Mesenchymal stem cell (in vitro differentiated cells and primary cell): ENCODE measurements around the gene PTPRG.

Source experiments
- DNase-seq: peaks from one replicate; pipeline ENCODE4 v3.0.0-alpha.2; 2013
- H2AFZ ChIP-seq: one replicate; pipeline ENCODE4 v1.6.1; 2013; ENCODE audit warnings: low read depth, mild to moderate bottlenecking, control low read depth, inconsistent platforms, low read length, moderate library complexity
- H2AK5ac ChIP-seq: 2 replicates; pipeline ENCODE4 v1.6.1; 2013; ENCODE audit warnings: low read length, moderate library complexity, mild to moderate bottlenecking, inconsistent platforms; ENCODE audit not compliant: severe bottlenecking
- H2BK120ac ChIP-seq: one replicate; pipeline ENCODE4 v1.6.1; 2013; ENCODE audit warnings: low read depth, mild to moderate bottlenecking, inconsistent platforms, low read length, moderate library complexity
- H2BK12ac ChIP-seq, 2 experiments: one replicate each; pipeline ENCODE4 v1.6.1; 2013; ENCODE audit warnings: inconsistent platforms in 2 of 2, low read length in 2 of 2, mild to moderate bottlenecking in 2 of 2, moderate library complexity in 2 of 2, control low read depth in 1 of 2
- H2BK15ac ChIP-seq: one replicate; pipeline ENCODE4 v1.6.1; 2013; ENCODE audit warnings: mild to moderate bottlenecking, low read depth, inconsistent platforms; ENCODE audit not compliant: poor library complexity, severe bottlenecking
- H2BK5ac ChIP-seq: 2 replicates; pipeline ENCODE4 v1.6.1; 2013; ENCODE audit warnings: low read depth, mild to moderate bottlenecking, low read length, control low read depth, inconsistent platforms; ENCODE audit not compliant: poor library complexity, severe bottlenecking
- H3K14ac ChIP-seq, 2 experiments: one replicate each; pipeline ENCODE4 v1.6.1; 2013; ENCODE audit warnings: inconsistent platforms in 2 of 2, low read length in 2 of 2, control low read depth in 1 of 2, mild to moderate bottlenecking in 1 of 2, moderate library complexity in 1 of 2
- H3K18ac ChIP-seq, 2 experiments: one replicate each; pipeline ENCODE4 v1.6.1; 2013; ENCODE audit warnings: inconsistent platforms in 2 of 2, low read length in 2 of 2, control low read depth in 1 of 2, low read depth in 1 of 2, mild to moderate bottlenecking in 1 of 2
- H3K23ac ChIP-seq, 2 experiments: one replicate each; pipeline ENCODE4 v1.6.1; 2013; ENCODE audit warnings: inconsistent platforms in 2 of 2, low read length in 2 of 2, mild to moderate bottlenecking in 2 of 2, moderate library complexity in 2 of 2, control low read depth in 1 of 2
- H3K27ac ChIP-seq: 2 replicates; pipeline ENCODE4 v1.5.1; 2013; ENCODE audit warnings: mild to moderate bottlenecking, moderate library complexity, low read length, control low read depth, inconsistent platforms; ENCODE audit not compliant: poor library complexity, severe bottlenecking
- H3K27me3 ChIP-seq, 2 experiments: 2 replicates each; pipeline versions ENCODE4 v1.6.1 to v1.7.0; 2013; ENCODE audit warnings: low read length in 2 of 2, mild to moderate bottlenecking in 2 of 2, moderate library complexity in 2 of 2, control low read depth in 1 of 2, inconsistent platforms in 1 of 2; ENCODE audit not compliant: control insufficient read depth in 1 of 2, insufficient read depth in 1 of 2
- H3K36me3 ChIP-seq, 2 experiments: 2 replicates each; pipeline versions ENCODE4 v1.6.1 to v1.7.0; 2013; ENCODE audit warnings: low read length in 2 of 2, control low read depth in 1 of 2, inconsistent platforms in 1 of 2, low read depth in 1 of 2, mild to moderate bottlenecking in 1 of 2; ENCODE audit not compliant: insufficient read depth in 2 of 2, control insufficient read depth in 1 of 2
- H3K4ac ChIP-seq, 2 experiments: one replicate each; pipeline ENCODE4 v1.6.1; 2013; ENCODE audit warnings: inconsistent platforms in 2 of 2, low read length in 2 of 2, mild to moderate bottlenecking in 2 of 2, moderate library complexity in 2 of 2, control low read depth in 1 of 2, low read depth in 1 of 2
- H3K4me1 ChIP-seq: 2 replicates; pipeline ENCODE4 v1.6.1; 2013; ENCODE audit warnings: low read depth, low read length, control low read depth; ENCODE audit not compliant: control insufficient read depth, insufficient read depth
- H3K4me2 ChIP-seq: 2 replicates; pipeline ENCODE4 v1.6.1; 2013; ENCODE audit warnings: low read length, mild to moderate bottlenecking, inconsistent platforms; ENCODE audit not compliant: poor library complexity, severe bottlenecking
- H3K4me3 ChIP-seq, 2 experiments: 2 replicates each; pipeline versions ENCODE4 v1.5.1 to v1.7.0; 2013; ENCODE audit warnings: low read length in 2 of 2, mild to moderate bottlenecking in 2 of 2, control low read depth in 1 of 2, low read depth in 1 of 2; ENCODE audit not compliant: insufficient read depth in 1 of 2
- H3K79me1 ChIP-seq: replicated peaks from 2 replicates; pipeline ENCODE4 v1.6.1; 2013; ENCODE audit warnings: mild to moderate bottlenecking, control low read depth, low read length, inconsistent platforms; ENCODE audit not compliant: poor library complexity, severe bottlenecking
- H3K9ac ChIP-seq: 2 replicates; pipeline ENCODE4 v1.7.0; 2013; ENCODE audit warnings: mild to moderate bottlenecking, low read length, moderate library complexity
- H3K9me3 ChIP-seq: 2 replicates; pipeline ENCODE4 v1.7.0; 2013; ENCODE audit warnings: mild to moderate bottlenecking, low read length; ENCODE audit not compliant: control insufficient read depth
- H4K8ac ChIP-seq: one replicate; pipeline ENCODE4 v1.6.1; 2013; ENCODE audit warnings: inconsistent platforms, mild to moderate bottlenecking, low read length, moderate library complexity
- H4K91ac ChIP-seq: one replicate; pipeline ENCODE4 v1.6.1; 2013; ENCODE audit warnings: mild to moderate bottlenecking, low read length, inconsistent platforms
- WGBS: methylation state at CpG from one replicate; pipeline ENCODE4 v1.1.7; 2013; ENCODE audit warnings: mixed read lengths; 5-methylcytosine and 5-hydroxymethylcytosine counted together

The PTPRG gene

GRCh38 chr3:61725851-61726333 lies 164.5 kb downstream of the PTPRG start:
- H3K9me3 ChIP-seq = no peaks in the 10 kb centered on the region
- H3K4me1 ChIP-seq = peaks cover 7% of the 10 kb centered on the region
- H2BK5ac ChIP-seq = no peak overlapping the region
- H3K23ac ChIP-seq = no peak overlapping the region
- H2BK12ac ChIP-seq = no peak overlapping the region
- H3K18ac ChIP-seq = no peak overlapping the region
- 41% methylated on average over 5 of the region's 5 CpGs for WGBS
- no peak overlapping the region for H3K4me3 ChIP-seq
- no peak overlapping the region for H2AFZ ChIP-seq
- H2AK5ac ChIP-seq = no peak overlapping the region
- peak overlapping the region; percentile 62 for H3K27ac ChIP-seq
- peaks cover 22% of the 10 kb centered on the region for H3K79me1 ChIP-seq
- H2BK120ac ChIP-seq = no peak overlapping the region
- no peak overlapping the region for H4K8ac ChIP-seq
- H3K9ac ChIP-seq = no peak overlapping the region
- no peak overlapping the region for H3K4me2 ChIP-seq
- H3K27me3 ChIP-seq = no peaks in the 10 kb centered on the region
- no peak overlapping the region for H3K14ac ChIP-seq
- H4K91ac ChIP-seq = no peak overlapping the region
- H2BK15ac ChIP-seq = no peak overlapping the region
- no peak overlapping the region for H3K4ac ChIP-seq
- DNase-seq = peak; percentile 10
- H3K36me3 ChIP-seq = no peaks in the 10 kb centered on the region

DNA sequence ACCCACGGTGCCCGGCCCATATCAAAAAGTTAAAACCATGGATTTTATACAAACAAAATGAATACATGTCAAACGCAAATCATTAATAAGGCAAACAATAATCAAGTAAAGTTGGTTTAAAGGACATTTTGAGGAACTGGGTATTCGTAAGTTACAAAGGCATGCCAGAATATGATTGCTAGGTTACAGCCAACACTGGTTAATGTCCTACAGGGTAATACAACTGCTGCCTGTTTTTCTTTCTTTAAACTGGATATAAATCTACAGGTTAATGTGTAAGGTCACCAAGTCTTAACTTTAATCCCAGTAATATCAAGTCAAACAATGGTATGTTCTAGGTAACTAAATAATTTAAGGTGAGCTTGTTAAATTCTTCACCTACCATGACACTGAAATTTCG lies 166.1 kb downstream of the PTPRG start:
- no peaks in the 10 kb centered on the region for H3K9me3 ChIP-seq
- no peak overlapping the region for H4K8ac ChIP-seq
- no peak overlapping the region for H2BK15ac ChIP-seq
- no peak overlapping the region for H3K14ac ChIP-seq
- H3K4ac ChIP-seq = no peak overlapping the region
- no peak overlapping the region for H2BK12ac ChIP-seq
- no peak overlapping the region for H4K91ac ChIP-seq
- H3K9ac ChIP-seq = no peak overlapping the region
- no peak overlapping the region for H2AFZ ChIP-seq
- 92% methylated on average over 3 of the region's 5 CpGs for WGBS
- H3K23ac ChIP-seq = no peak overlapping the region
- no peak overlapping the region for H3K18ac ChIP-seq
- H3K4me1 ChIP-seq = peaks cover 7% of the 10 kb centered on the region
- H2BK120ac ChIP-seq = no peak overlapping the region
- no peak overlapping the region for H3K27ac ChIP-seq
- H3K79me1 ChIP-seq = peaks cover 17% of the 10 kb centered on the region
- H3K4me3 ChIP-seq = no peak overlapping the region
- no peaks in the 10 kb centered on the region for H3K27me3 ChIP-seq
- no peak overlapping the region for H3K4me2 ChIP-seq
- H2BK5ac ChIP-seq = no peak overlapping the region
- H2AK5ac ChIP-seq = no peak overlapping the region
- no peak for DNase-seq
- no peaks in the 10 kb centered on the region for H3K36me3 ChIP-seq

DNA sequence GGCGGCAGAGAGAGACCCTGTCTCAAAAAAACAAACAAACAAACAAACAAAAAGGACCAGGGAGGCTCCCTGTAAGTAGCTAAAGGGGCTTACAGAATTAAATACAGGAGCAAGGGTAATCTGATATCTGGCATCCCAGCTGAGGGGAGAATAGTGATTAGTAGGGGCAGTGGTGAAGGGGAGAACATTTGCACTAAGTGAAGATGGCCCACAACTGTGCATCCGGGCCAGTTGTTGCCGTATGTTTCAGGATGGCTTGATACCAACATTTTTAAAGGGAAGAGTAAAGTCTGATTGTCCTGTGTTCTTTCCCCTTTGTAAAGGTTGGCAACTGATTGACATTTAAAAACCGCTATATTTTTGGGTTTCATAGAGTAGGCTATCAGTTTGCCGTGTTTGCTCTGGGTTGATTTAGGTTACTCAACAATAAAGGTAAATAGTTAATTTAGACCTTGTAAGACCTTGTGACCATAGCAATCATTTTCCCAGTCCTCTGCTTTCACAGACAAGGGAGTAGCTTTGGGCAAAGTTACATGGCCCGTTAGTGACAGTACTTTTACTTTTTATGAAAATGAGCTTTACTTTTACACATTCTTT lies 167.8 kb downstream of the PTPRG start:
- no peak overlapping the region for H2AK5ac ChIP-seq
- whole genome bisulfite sequencing = 75% methylated on average over 2 of the region's 6 CpGs
- H2BK5ac ChIP-seq = no peak overlapping the region
- H3K4me2 ChIP-seq = no peak overlapping the region
- H2BK15ac ChIP-seq = no peak overlapping the region
- H2BK12ac ChIP-seq = no peak overlapping the region
- H3K4me1 ChIP-seq = peaks cover 4% of the 10 kb centered on the region
- DNase-seq = no peak
- no peak overlapping the region for H2AFZ ChIP-seq
- H2BK120ac ChIP-seq = no peak overlapping the region
- no peak overlapping the region for H3K4me3 ChIP-seq
- H3K9me3 ChIP-seq = no peaks in the 10 kb centered on the region
- no peak overlapping the region for H4K8ac ChIP-seq
- H3K9ac ChIP-seq = no peak overlapping the region
- H3K14ac ChIP-seq = no peak overlapping the region
- no peak overlapping the region for H3K4ac ChIP-seq
- no peaks in the 10 kb centered on the region for H3K27me3 ChIP-seq
- peaks cover 15% of the 10 kb centered on the region for H3K79me1 ChIP-seq
- H4K91ac ChIP-seq = no peak overlapping the region
- no peak overlapping the region for H3K18ac ChIP-seq
- no peak overlapping the region for H3K27ac ChIP-seq
- no peak overlapping the region for H3K23ac ChIP-seq
- no peaks in the 10 kb centered on the region for H3K36me3 ChIP-seq

DNA sequence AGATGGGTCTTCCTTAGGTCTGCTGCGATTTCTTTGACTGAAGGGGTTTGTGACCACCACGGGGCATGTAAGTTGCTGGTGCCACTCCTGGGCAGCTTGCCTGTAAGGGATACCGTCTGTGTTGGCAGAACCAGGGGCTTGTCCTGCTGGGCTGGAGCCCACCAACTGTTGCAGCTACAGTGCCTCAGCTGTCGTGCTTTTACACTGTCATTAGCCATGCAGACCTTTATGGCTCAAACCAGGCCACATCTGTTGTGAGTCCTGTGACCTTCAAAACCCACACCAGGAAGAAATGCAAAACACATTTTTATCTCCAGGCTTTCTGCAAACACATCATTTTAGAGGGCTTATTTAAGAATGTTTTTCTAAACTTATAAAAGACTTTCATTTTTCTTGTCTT lies 168.7 kb downstream of the PTPRG start:
- Histone ChIP-seq H3K9ac (no peak overlapping the region), H3K27me3 (no peaks in the 10 kb centered on the region), H3K27ac (no peak overlapping the region), H3K4me3 (no peak overlapping the region), H2BK5ac (no peak overlapping the region), H3K9me3 (no peaks in the 10 kb centered on the region), H3K4me2 (no peak overlapping the region), H3K36me3 (no peaks in the 10 kb centered on the region), H2BK15ac (no peak overlapping the region), H2BK120ac (no peak overlapping the region), H3K23ac (no peak overlapping the region), H4K91ac (no peak overlapping the region), H2AFZ (no peak overlapping the region), H3K4ac (no peak overlapping the region), H3K4me1 (peaks cover 4% of the 10 kb centered on the region), H2BK12ac (no peak overlapping the region), H3K79me1 (peaks cover 15% of the 10 kb centered on the region), H4K8ac (no peak overlapping the region), H2AK5ac (no peak overlapping the region), H3K14ac (no peak overlapping the region), H3K18ac (no peak overlapping the region)
- WGBS = 71% methylated on average over 4 of the region's 4 CpGs
- DNase-seq = no peak
